Thymus (tissue), 2 donors: ENCODE data around the gene OR2T4. TPM values are rescaled to one million over a fixed set of nuclear protein-coding genes. Genes with fewer than 3 reads are reported as not detected.

Source experiments
- polyA plus RNA-seq: library from polyadenylated mRNA; stranded (reverse); fragments of 200-250 nt; gene quantifications from one replicate; pipeline ENCODE4 v1.2.3, GENCODE V29; 2013
- total RNA-seq: library from RNA; stranded (reverse); fragments of 120-200 nt; gene quantifications from one replicate; pipeline ENCODE4 v1.2.4, GENCODE V29; 2013
- donor health status: healthy.

OR2T4 gene
- total and polyA plus RNA-seq, 2 donors: not detected

Other genes with a start within 250 kb of the OR2T4 start
- gene OR2M5, start 216.5 kb upstream of the OR2T4 start, total RNA-seq: not detected
- not detected for gene OR2M5, start 216.5 kb upstream of the OR2T4 start, polyA plus RNA-seq
- not detected for gene OR2M2, start 186.8 kb upstream of the OR2T4 start, total RNA-seq
- not detected for gene OR2M2, start 186.8 kb upstream of the OR2T4 start, polyA plus RNA-seq
- gene OR2M3, start 164.4 kb upstream of the OR2T4 start, total RNA-seq: not detected
- gene OR2M3, start 164.4 kb upstream of the OR2T4 start, polyA plus RNA-seq: not detected
- gene OR2M4, start 130.2 kb upstream of the OR2T4 start, total RNA-seq: not detected
- under 0.01 TPM for gene OR2M4, start 130.2 kb upstream of the OR2T4 start, polyA plus RNA-seq
- not detected for gene OR2T33, start 83.7 kb upstream of the OR2T4 start, total RNA-seq
- not detected for gene OR2T33, start 83.7 kb upstream of the OR2T4 start, polyA plus RNA-seq
- gene OR2T12, start 58.2 kb upstream of the OR2T4 start, total RNA-seq: not detected
- not detected for gene OR2T12, start 58.2 kb upstream of the OR2T4 start, polyA plus RNA-seq
- not detected for gene OR2M7, start 37.1 kb upstream of the OR2T4 start, total RNA-seq
- not detected for gene OR2M7, start 37.1 kb upstream of the OR2T4 start, polyA plus RNA-seq
- gene OR14C36, start 12.9 kb upstream of the OR2T4 start, total RNA-seq: not detected
- 0.07 TPM for gene OR14C36, start 12.9 kb upstream of the OR2T4 start, polyA plus RNA-seq
- not detected for gene OR2T6, start 14.1 kb downstream of the OR2T4 start, total RNA-seq
- not detected for gene OR2T6, start 14.1 kb downstream of the OR2T4 start, polyA plus RNA-seq
- not detected for gene OR2T1, start 41.4 kb downstream of the OR2T4 start, total RNA-seq
- gene OR2T1, start 41.4 kb downstream of the OR2T4 start, polyA plus RNA-seq: 0.02 TPM
- not detected for gene OR2T2, start 84.0 kb downstream of the OR2T4 start, total RNA-seq
- gene OR2T2, start 84.0 kb downstream of the OR2T4 start, polyA plus RNA-seq: under 0.01 TPM
- not detected for gene OR2T3, start 111.7 kb downstream of the OR2T4 start, total RNA-seq
- 0.11 TPM for gene OR2T3, start 111.7 kb downstream of the OR2T4 start, polyA plus RNA-seq
- gene OR2T5, start 126.9 kb downstream of the OR2T4 start, total RNA-seq: not detected
- not detected for gene OR2T5, start 126.9 kb downstream of the OR2T4 start, polyA plus RNA-seq
- gene OR2G6, start 146.4 kb downstream of the OR2T4 start, total RNA-seq: not detected
- gene OR2G6, start 146.4 kb downstream of the OR2T4 start, polyA plus RNA-seq: 0.05 TPM
- not detected for gene OR2T29, start 201.1 kb downstream of the OR2T4 start, total RNA-seq
- gene OR2T29, start 201.1 kb downstream of the OR2T4 start, polyA plus RNA-seq: not detected
- not detected for gene OR2T34, start 213.1 kb downstream of the OR2T4 start, total RNA-seq
- 0.02 TPM for gene OR2T34, start 213.1 kb downstream of the OR2T4 start, polyA plus RNA-seq
- gene OR2T10, start 236.0 kb downstream of the OR2T4 start, total RNA-seq: not detected
- gene OR2T10, start 236.0 kb downstream of the OR2T4 start, polyA plus RNA-seq: not detected